Ovary (tissue), 10 donors: ENCODE data around the gene HSPA13. TPM values are rescaled to one million over a fixed set of nuclear protein-coding genes. Genes with fewer than 3 reads are reported as not detected.

Source experiments
- DNase-seq, 5 donors: peaks; one replicate each; pipeline ENCODE4 v3.0.0-alpha.2; 2019 to 2020
- H3K27ac ChIP-seq, 2 donors: fragments of 200-600 bp; one replicate each; pipeline versions ENCODE4 v1.5.1 to v1.8.0; 2019 to 2022
- H3K27me3 ChIP-seq: fragments of 200-600 bp; one replicate; pipeline ENCODE4 v1.8.0; 2022
- H3K36me3 ChIP-seq: fragments of 200-600 bp; sonication (generic); one replicate; pipeline ENCODE4 v1.5.1; 2019
- H3K4me1 ChIP-seq: one replicate; pipeline ENCODE4 v1.8.1; 2013; ENCODE audit warnings: mild to moderate bottlenecking, moderate library complexity; ENCODE audit not compliant: insufficient read depth
- H3K4me3 ChIP-seq: fragments of 200-600 bp; sonication (generic); one replicate; pipeline ENCODE4 v1.5.1; 2017
- H3K9me3 ChIP-seq, 2 donors: fragments of 200-600 bp in 1 of 2; sonication (generic) in 1 of 2; one replicate each; pipeline versions ENCODE4 v1.5.1 to v1.8.1; 2013 to 2019; ENCODE audit warnings: mild to moderate bottlenecking in 1 of 2, moderate library complexity in 1 of 2
- CTCF ChIP-seq, 3 donors: fragments of 450-650 bp in 2 of 3; fragments of 200-600 bp in 1 of 3; IDR thresholded peaks; one replicate each; pipeline versions ENCODE4 v1.5.1 to v1.8.0; 2016 to 2022; ENCODE audit warnings: antibody characterized with exemption in 3 of 3, mild to moderate bottlenecking in 1 of 3
- EP300 ChIP-seq: sonication (generic); formaldehyde crosslinking; IDR thresholded peaks from one replicate; pipeline ENCODE4 v1.6.1; 2017; ENCODE audit warnings: antibody characterized with exemption
- POLR2A ChIP-seq: fragments of 450-650 bp; IDR thresholded peaks from one replicate; pipeline ENCODE4 v1.6.1; 2017; ENCODE audit warnings: antibody characterized with exemption, mild to moderate bottlenecking, moderate library complexity
- WGBS, 3 donors: extraction: QIAGEN DNeasy Blood & Tissue Kit in 1 of 3; methylation state at CpG; one replicate each; pipeline versions ENCODE4 v1.1.5 to v1.1.7; 2013 to 2017; 5-methylcytosine and 5-hydroxymethylcytosine counted together
- intact Hi-C, 4 donors: fragments of 100-400 bp; cut with DNase I; formaldehyde crosslinking; loops; one replicate each; pipeline versions ENCODE4 v1.11.0 to v1.15.1; 2022 to 2023
- long read RNA-seq, 3 donors: library from polyadenylated mRNA in 2 of 3; unstranded in 2 of 3; transcript quantifications; one replicate each; pipeline ENCODE4 v2.0.0 and lab custom pipeline, GENCODE V29; 2021 to 2026
- polyA plus RNA-seq, 2 donors: library from polyadenylated mRNA; stranded (reverse); fragments of 200-250 nt in 1 of 2; fragments of 350-450 nt in 1 of 2; fragmentation: Illumina TruSeq in 1 of 2; extraction: RNeasy Lipid Tissue Mini Kit (QIAGEN cat#74804) in 1 of 2; gene quantifications; one replicate each; pipeline ENCODE4 v1.2.3, GENCODE V29; 2013 to 2014
- total RNA-seq, 7 donors: library from RNA; depleted of rRNA in 2 of 7; stranded (reverse); fragments of >200 nt in 2 of 7; fragmentation: NEBNext Ultra II Directional in 3 of 7; extraction: Animal tissue kit (Norgen Biotek cat#: 25700) in 3 of 7; gene quantifications; one replicate each; pipeline versions ENCODE4 v1.1.0 to v1.2.4, GENCODE V29; 2016 to 2023
- donor health status: DM: no; HTN: no; CAD: no; lungs with moderate emphysema.
- donor health status: DM: no; HTN: no; CAD: no.
- donor health status: Bipolar disorder and iron deficiency.
- donor health status: DM: yes; HTN: yes; CAD: no.
- donor health status: DM: no; HTN: no; CAD: no.
- donor health status: DM: yes; HTN: yes; CAD: no.

Gene HSPA13
- total RNA-seq (10 to 100 TPM; 17.3 to 39.1 (median 27.7) TPM), polyA plus RNA-seq (10 to 100 TPM; 12.9 to 14.3 TPM)
- long read RNA-seq, donor 1, transcript HSPA13-201 (5 exons, 3,986 nt): major isoform, 24 of 25 reads
- long read RNA-seq, donor 1, partial matches to known transcripts: 0 of 25 reads
- long read RNA-seq, donor 1, other reads (novel, unspliced or antisense): 1 of 25 reads
- long read RNA-seq, donor 2, transcript HSPA13-201 (5 exons, 3,986 nt): major isoform, 9 of 14 reads
- long read RNA-seq, donor 2, partial matches to known transcripts: 5 of 14 reads
- long read RNA-seq, donor 2, other reads (novel, unspliced or antisense): 0 of 14 reads
- long read RNA-seq, donor 3, transcript HSPA13-201 (5 exons, 3,986 nt): major isoform, 34 of 39 reads
- long read RNA-seq, donor 3, partial matches to known transcripts: 5 of 39 reads
- long read RNA-seq, donor 3, other reads (novel, unspliced or antisense): 0 of 39 reads

- peak; percentile 98 to 99 (median 99) for DNase-seq
- TF ChIP-seq CTCF (IDR thresholded peaks at IDR 0.05) (no peak), POLR2A (peak; percentile 80), EP300 (no peak)
- WGBS, 3 donors: 0 to 1% (median 0%) methylated on average over 46 of the region's 46 CpGs
- peak within 1 kb of the TSS; percentile 54 to 80 for H3K27ac ChIP-seq
- H3K4me1 ChIP-seq: peaks cover 2% of the 10 kb centered on the region
- no peaks in the 10 kb centered on the region for H3K27me3 ChIP-seq
- H3K36me3 ChIP-seq: no peaks in the 10 kb centered on the region
- intact Hi-C loops: no loop called here
- peak within 1 kb of the TSS; percentile 88 for H3K4me3 ChIP-seq
- H3K9me3 ChIP-seq: no peaks in the 10 kb centered on the region
These were observed at the start of gene HSPA13 for GRCh38 chr21:14382835-14383595. Gene HSPA13, minus strand, starts transcription at chr21:14383146. Its CDS starts 27 bp downstream, at chr21:14383119.

GRCh38 chr21:14418920-14419319, 36.0 kb upstream of the HSPA13 start:
- TF ChIP-seq POLR2A (no peak), CTCF (IDR thresholded peaks at IDR 0.05) (no peak), EP300 (no peak)
- Histone ChIP-seq H3K36me3 (no peaks in the 10 kb centered on the region), H3K9me3 (no peaks in the 10 kb centered on the region), H3K4me3 (no peak overlapping the region), H3K4me1 (no peaks in the 10 kb centered on the region), H3K27ac (no peak overlapping the region), H3K27me3 (no peaks in the 10 kb centered on the region)
- DNase-seq: no peak
- 80 to 85% (median 84%) methylated on average over 2 of the region's 2 CpGs for WGBS, 3 donors
- intact Hi-C loops: no loop called here

- TF ChIP-seq POLR2A (no peak), CTCF (IDR thresholded peaks at IDR 0.05) (no peak), EP300 (no peak)
- Histone ChIP-seq H3K27me3 (no peaks in the 10 kb centered on the region), H3K27ac (no peak overlapping the region), H3K4me3 (no peak overlapping the region), H3K4me1 (no peaks in the 10 kb centered on the region), H3K9me3 (no peaks in the 10 kb centered on the region), H3K36me3 (no peaks in the 10 kb centered on the region)
- DNase-seq: no peak
- intact Hi-C loops: no loop called here
- WGBS, 3 donors: 61 to 90% (median 83%) methylated on average over 2 of the region's 2 CpGs
These were observed 32.1 kb upstream of the HSPA13 start for GRCh38 chr21:14414932-14415508.

GRCh38 chr21:14405962-14406361, 23.0 kb upstream of the HSPA13 start:
- Histone ChIP-seq H3K27ac (no peak overlapping the region), H3K4me1 (no peaks in the 10 kb centered on the region), H3K27me3 (no peaks in the 10 kb centered on the region), H3K9me3 (no peaks in the 10 kb centered on the region), H3K36me3 (no peaks in the 10 kb centered on the region), H3K4me3 (no peak overlapping the region)
- TF ChIP-seq POLR2A: no peak
- no peak for TF ChIP-seq EP300
- no peak for TF ChIP-seq CTCF (IDR thresholded peaks at IDR 0.05)
- WGBS, 3 donors: 44 to 49% (median 44%) methylated on average over 2 of the region's 2 CpGs
- intact Hi-C loops: loop anchor here in 2 of 4 donors (10.0 kb wide), 1 partner anchor 1079 kb away; no protein-coding TSS in a partner anchor
- no peak for DNase-seq
